ENCODE results near the gene PIEZO2.
A peak's percentile ranks its signal among the peaks of the same experiment; 100 is the strongest.

PIEZO2 gene

DNA sequence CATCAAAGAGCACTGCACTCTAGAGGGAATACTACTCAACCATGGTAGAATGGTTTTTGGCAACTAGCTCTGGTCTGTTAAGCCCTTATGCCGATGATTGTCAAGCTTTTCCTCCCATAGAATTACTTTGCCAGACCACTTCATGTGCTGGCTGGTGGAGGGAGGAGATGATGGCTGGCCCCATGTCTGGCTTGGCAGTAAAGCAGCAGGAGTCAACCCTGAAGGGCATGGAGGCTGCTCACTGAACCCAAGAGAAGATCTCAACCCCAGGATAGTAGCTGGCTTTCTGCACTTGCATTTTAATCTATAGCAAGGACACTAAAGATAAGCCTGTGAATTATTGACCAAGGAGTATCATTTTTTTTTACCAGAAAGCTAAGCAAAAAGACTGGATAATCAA is 309.9 kb downstream of the PIEZO2 start:
- FAIRE-seq = peak; percentile 57
- TF ChIP-seq TAF1 (IDR thresholded peaks at IDR 0.05; ENCODE audit: low read depth, low read length) = no peak
- no peak for TF ChIP-seq POLR2A (IDR thresholded peaks at IDR 0.05; ENCODE audit: low read depth, low read length)
- no peak for TF ChIP-seq SPI1 (IDR thresholded peaks at IDR 0.05; ENCODE audit: low read depth, low read length)
- no peak for TF ChIP-seq POLR2AphosphoS5 (IDR thresholded peaks at IDR 0.05; ENCODE audit: low read depth, low read length)
- no peak for DNase-seq (ENCODE audit: insufficient read length, low spot score)

DNA sequence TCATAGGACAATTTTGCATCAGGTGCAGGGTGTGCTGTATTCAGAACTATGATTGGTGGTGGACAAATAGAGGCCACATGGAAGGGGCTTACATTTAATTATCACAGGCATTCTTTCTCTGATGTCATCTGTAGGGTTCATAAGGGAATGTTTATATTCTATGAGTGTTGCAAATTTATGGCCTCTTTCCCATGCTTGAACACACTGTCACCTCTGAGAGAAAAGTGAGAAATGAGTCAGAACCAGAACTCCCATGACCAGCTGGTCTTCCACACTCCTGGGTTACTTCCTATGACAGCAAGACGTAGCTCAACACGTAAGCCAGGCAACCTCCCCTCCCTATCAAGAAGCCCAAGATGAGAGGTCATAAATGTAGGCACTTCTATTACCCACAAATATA is 310.8 kb downstream of the PIEZO2 start:
- DNase-seq (ENCODE audit: insufficient read length, low spot score) (no peak), FAIRE-seq (peak; percentile 93)
- TF ChIP-seq POLR2AphosphoS5 (IDR thresholded peaks at IDR 0.05; ENCODE audit: low read depth, low read length) (no peak), PAX5 (IDR thresholded peaks at IDR 0.05; ENCODE audit: insufficient read depth, low read length, severe bottlenecking) (no peak), POLR2A (IDR thresholded peaks at IDR 0.05; ENCODE audit: low read depth, low read length) (no peak), POU2F2 (IDR thresholded peaks at IDR 0.05; ENCODE audit: low read depth, low read length) (no peak), SPI1 (IDR thresholded peaks at IDR 0.05; ENCODE audit: low read depth, low read length) (peak; percentile 17; the same call in 1 of the 2 replicates), TAF1 (IDR thresholded peaks at IDR 0.05; ENCODE audit: low read depth, low read length) (no peak)

GRCh38 chr18:10834128-10834815 is 315.1 kb downstream of the PIEZO2 start:
- DNase-seq (ENCODE audit: insufficient read length, low spot score) (no peak), FAIRE-seq (no peak)
- TF ChIP-seq POLR2AphosphoS5 (IDR thresholded peaks at IDR 0.05; ENCODE audit: low read depth, low read length) = no peak
- no peak for TF ChIP-seq TAF1 (IDR thresholded peaks at IDR 0.05; ENCODE audit: low read depth, low read length)
- TF ChIP-seq PAX5 (IDR thresholded peaks at IDR 0.05; ENCODE audit: insufficient read depth, low read length, severe bottlenecking) = no peak
- no peak for TF ChIP-seq POU2F2 (IDR thresholded peaks at IDR 0.05; ENCODE audit: low read depth, low read length)
- TF ChIP-seq SPI1 (IDR thresholded peaks at IDR 0.05; ENCODE audit: low read depth, low read length) = no peak

DNA sequence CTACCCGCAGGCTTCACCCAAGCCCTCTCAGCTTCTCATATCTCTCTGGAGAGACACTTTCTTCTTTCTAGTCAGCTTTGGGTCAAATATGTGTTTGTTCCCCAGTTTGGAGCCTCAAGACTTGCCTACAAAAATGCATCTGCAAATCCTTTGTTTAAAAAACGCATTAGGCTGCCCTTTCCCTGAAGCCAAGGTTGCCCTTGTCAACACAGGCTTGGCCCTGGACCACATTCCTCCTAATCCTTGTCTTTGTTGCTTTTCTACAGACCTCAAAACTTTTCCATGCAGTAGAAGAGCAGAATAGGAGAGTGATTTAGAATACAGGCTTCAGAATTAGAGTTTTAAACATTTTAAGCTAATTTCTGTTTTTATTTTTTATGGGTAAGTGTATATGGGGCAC is 315.7 kb downstream of the PIEZO2 start:
- no peak for DNase-seq (ENCODE audit: insufficient read length, low spot score)
- FAIRE-seq = no peak
- no peak for TF ChIP-seq SPI1 (IDR thresholded peaks at IDR 0.05; ENCODE audit: low read depth, low read length)
- TF ChIP-seq TAF1 (IDR thresholded peaks at IDR 0.05; ENCODE audit: low read depth, low read length) = no peak
- TF ChIP-seq POLR2AphosphoS5 (IDR thresholded peaks at IDR 0.05; ENCODE audit: low read depth, low read length) = no peak
- no peak for TF ChIP-seq POU2F2 (IDR thresholded peaks at IDR 0.05; ENCODE audit: low read depth, low read length)
- TF ChIP-seq POLR2A (IDR thresholded peaks at IDR 0.05; ENCODE audit: low read depth, low read length) = no peak
- TF ChIP-seq PAX5 (IDR thresholded peaks at IDR 0.05; ENCODE audit: insufficient read depth, low read length, severe bottlenecking) = no peak

DNA sequence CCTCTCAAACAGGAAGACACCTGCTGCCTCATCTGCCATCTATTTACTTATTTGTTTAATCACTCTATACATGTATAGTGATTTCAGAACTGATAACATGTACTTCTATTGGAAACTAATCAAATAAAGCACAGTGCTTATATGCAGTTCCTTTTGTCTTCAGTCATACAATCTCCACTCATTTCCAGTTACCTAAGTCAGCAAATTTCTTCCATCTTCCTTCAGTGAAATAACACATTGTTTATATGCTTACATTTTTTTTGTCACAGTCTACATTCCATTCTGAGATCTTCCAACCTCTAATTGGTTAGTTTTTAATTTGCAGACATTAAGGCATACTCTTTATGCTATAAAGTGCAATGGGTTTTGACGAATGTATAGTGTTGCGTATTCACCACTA is 323.0 kb downstream of the PIEZO2 start:
- no peak for DNase-seq (ENCODE audit: insufficient read length, low spot score)
- TF ChIP-seq POLR2AphosphoS5 (IDR thresholded peaks at IDR 0.05; ENCODE audit: low read depth, low read length) (no peak), PAX5 (IDR thresholded peaks at IDR 0.05; ENCODE audit: insufficient read depth, low read length, severe bottlenecking) (no peak), TAF1 (IDR thresholded peaks at IDR 0.05; ENCODE audit: low read depth, low read length) (no peak), POU2F2 (IDR thresholded peaks at IDR 0.05; ENCODE audit: low read depth, low read length) (no peak), POLR2A (IDR thresholded peaks at IDR 0.05; ENCODE audit: low read depth, low read length) (no peak), SPI1 (IDR thresholded peaks at IDR 0.05; ENCODE audit: low read depth, low read length) (no peak)

DNA sequence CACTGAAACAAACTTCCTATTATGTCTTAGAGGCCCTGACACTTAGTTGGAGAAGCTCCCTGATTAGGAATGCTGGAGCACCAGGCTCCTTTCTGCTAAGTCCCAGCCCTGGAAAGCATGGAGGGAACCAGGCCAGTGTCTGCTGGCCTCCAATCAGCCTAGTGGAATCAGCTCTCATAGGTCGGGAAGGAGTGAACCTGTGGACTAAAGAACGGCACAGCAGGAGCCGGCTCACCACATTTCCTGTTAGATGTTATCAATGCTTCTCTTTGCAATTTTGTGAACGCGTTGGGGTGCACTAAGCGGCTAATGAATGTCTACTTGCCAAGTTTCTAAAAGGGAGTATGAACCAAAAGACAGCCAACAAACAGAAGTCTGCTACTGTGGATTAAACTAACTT is 326.9 kb downstream of the PIEZO2 start:
- DNase-seq (ENCODE audit: insufficient read length, low spot score) (no peak), FAIRE-seq (peak; percentile 67)
- TF ChIP-seq TAF1 (IDR thresholded peaks at IDR 0.05; ENCODE audit: low read depth, low read length) (no peak), SPI1 (IDR thresholded peaks at IDR 0.05; ENCODE audit: low read depth, low read length) (no peak), POLR2A (IDR thresholded peaks at IDR 0.05; ENCODE audit: low read depth, low read length) (no peak), POLR2AphosphoS5 (IDR thresholded peaks at IDR 0.05; ENCODE audit: low read depth, low read length) (no peak), PAX5 (IDR thresholded peaks at IDR 0.05; ENCODE audit: insufficient read depth, low read length, severe bottlenecking) (no peak), POU2F2 (IDR thresholded peaks at IDR 0.05; ENCODE audit: low read depth, low read length) (no peak)

More for the DNA sequence above, 323.0 kb downstream of the PIEZO2 start:
- FAIRE-seq = peak; percentile 31

GRCh38 chr18:10820681-10821080 is 328.7 kb downstream of the PIEZO2 start:
- no peak for FAIRE-seq
- no peak for DNase-seq (ENCODE audit: insufficient read length, low spot score)
- no peak for TF ChIP-seq SPI1 (IDR thresholded peaks at IDR 0.05; ENCODE audit: low read depth, low read length)
- TF ChIP-seq TAF1 (IDR thresholded peaks at IDR 0.05; ENCODE audit: low read depth, low read length) = no peak
- TF ChIP-seq POU2F2 (IDR thresholded peaks at IDR 0.05; ENCODE audit: low read depth, low read length) = no peak
- no peak for TF ChIP-seq POLR2A (IDR thresholded peaks at IDR 0.05; ENCODE audit: low read depth, low read length)
- no peak for TF ChIP-seq POLR2AphosphoS5 (IDR thresholded peaks at IDR 0.05; ENCODE audit: low read depth, low read length)
- no peak for TF ChIP-seq PAX5 (IDR thresholded peaks at IDR 0.05; ENCODE audit: insufficient read depth, low read length, severe bottlenecking)

GRCh38 chr18:10814336-10814735 is 335.0 kb downstream of the PIEZO2 start:
- no peak for TF ChIP-seq POLR2AphosphoS5 (IDR thresholded peaks at IDR 0.05; ENCODE audit: low read depth, low read length)
- TF ChIP-seq TAF1 (IDR thresholded peaks at IDR 0.05; ENCODE audit: low read depth, low read length) = no peak
- TF ChIP-seq PAX5 (IDR thresholded peaks at IDR 0.05; ENCODE audit: insufficient read depth, low read length, severe bottlenecking) = no peak
- no peak for TF ChIP-seq SPI1 (IDR thresholded peaks at IDR 0.05; ENCODE audit: low read depth, low read length)
- no peak for TF ChIP-seq POU2F2 (IDR thresholded peaks at IDR 0.05; ENCODE audit: low read depth, low read length)
- TF ChIP-seq POLR2A (IDR thresholded peaks at IDR 0.05; ENCODE audit: low read depth, low read length) = no peak
- FAIRE-seq (no peak), DNase-seq (ENCODE audit: insufficient read length, low spot score) (no peak)

GRCh38 chr18:10805587-10806118 is 343.7 kb downstream of the PIEZO2 start:
- FAIRE-seq (no peak), DNase-seq (ENCODE audit: insufficient read length, low spot score) (no peak)
- TF ChIP-seq PAX5 (IDR thresholded peaks at IDR 0.05; ENCODE audit: insufficient read depth, low read length, severe bottlenecking) = no peak
- TF ChIP-seq SPI1 (IDR thresholded peaks at IDR 0.05; ENCODE audit: low read depth, low read length) = no peak
- no peak for TF ChIP-seq POLR2AphosphoS5 (IDR thresholded peaks at IDR 0.05; ENCODE audit: low read depth, low read length)
- no peak for TF ChIP-seq POU2F2 (IDR thresholded peaks at IDR 0.05; ENCODE audit: low read depth, low read length)
- no peak for TF ChIP-seq TAF1 (IDR thresholded peaks at IDR 0.05; ENCODE audit: low read depth, low read length)
- TF ChIP-seq POLR2A (IDR thresholded peaks at IDR 0.05; ENCODE audit: low read depth, low read length) = no peak

Measured in GM12891 (cell line).